DND-41 (cell line): Measurements from ENCODE around the gene TRIP13.
"Not testable (repeated sequence)": the region's sequence is repeated elsewhere in the genome, so short reads cannot be mapped to it uniquely, and the experiment has no call there.

Experiments
- EZH2 ChIP-seq: IDR thresholded peaks from 3 replicates; pipeline ENCODE4 v1.6.1; 2012; ENCODE audit warnings: borderline replicate concordance, low read depth, mild to moderate bottlenecking, moderate library complexity, low read length, inconsistent platforms; ENCODE audit not compliant: severe bottlenecking
- TF ChIP-seq, protein P1 (sequence below): IDR thresholded peaks from 2 replicates; pipeline ENCODE4 v1.5.1; 2012; ENCODE audit warnings: borderline replicate concordance, low read length, moderate library complexity, mild to moderate bottlenecking; ENCODE audit not compliant: poor library complexity, severe bottlenecking; ENCODE audit errors: extremely low read depth

DNA sequence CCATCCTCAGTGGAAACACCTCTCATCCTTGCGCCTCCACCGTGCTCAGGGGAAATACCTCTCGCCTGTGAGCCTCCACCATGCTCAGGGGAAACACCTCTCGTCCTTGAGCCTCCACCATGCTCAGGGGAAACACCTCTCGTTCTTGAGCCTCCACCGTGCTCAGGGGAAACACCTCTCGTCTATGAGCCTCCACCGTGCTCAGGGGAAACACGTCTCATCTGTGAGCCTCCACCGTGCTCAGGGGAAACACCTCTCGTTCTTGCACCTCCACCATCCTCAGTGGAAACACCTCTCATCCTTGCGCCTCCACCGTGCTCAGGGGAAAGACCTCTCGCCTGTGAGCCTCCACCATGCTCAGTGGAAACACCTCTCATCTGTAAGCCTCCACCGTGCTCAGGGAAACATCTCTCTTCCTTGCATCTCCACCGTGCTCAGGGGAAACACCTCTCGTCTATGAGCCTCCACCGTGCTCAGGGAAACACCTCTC is 46.0 kb upstream of the TRIP13 start:
- TF ChIP-seq, protein P1, sequence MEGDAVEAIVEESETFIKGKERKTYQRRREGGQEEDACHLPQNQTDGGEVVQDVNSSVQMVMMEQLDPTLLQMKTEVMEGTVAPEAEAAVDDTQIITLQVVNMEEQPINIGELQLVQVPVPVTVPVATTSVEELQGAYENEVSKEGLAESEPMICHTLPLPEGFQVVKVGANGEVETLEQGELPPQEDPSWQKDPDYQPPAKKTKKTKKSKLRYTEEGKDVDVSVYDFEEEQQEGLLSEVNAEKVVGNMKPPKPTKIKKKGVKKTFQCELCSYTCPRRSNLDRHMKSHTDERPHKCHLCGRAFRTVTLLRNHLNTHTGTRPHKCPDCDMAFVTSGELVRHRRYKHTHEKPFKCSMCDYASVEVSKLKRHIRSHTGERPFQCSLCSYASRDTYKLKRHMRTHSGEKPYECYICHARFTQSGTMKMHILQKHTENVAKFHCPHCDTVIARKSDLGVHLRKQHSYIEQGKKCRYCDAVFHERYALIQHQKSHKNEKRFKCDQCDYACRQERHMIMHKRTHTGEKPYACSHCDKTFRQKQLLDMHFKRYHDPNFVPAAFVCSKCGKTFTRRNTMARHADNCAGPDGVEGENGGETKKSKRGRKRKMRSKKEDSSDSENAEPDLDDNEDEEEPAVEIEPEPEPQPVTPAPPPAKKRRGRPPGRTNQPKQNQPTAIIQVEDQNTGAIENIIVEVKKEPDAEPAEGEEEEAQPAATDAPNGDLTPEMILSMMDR, result not testable (repeated sequence)
- not testable (repeated sequence) for TF ChIP-seq EZH2
